HG03378 (cell line): ENCODE measurements around the gene EIF2B5.
"Not testable (repeated sequence)": the region's sequence is repeated elsewhere in the genome, so short reads cannot be mapped to it uniquely, and the experiment has no call there.

ENCODE experiments used
- ATAC-seq: cut with Tn5 transposase; IDR thresholded peaks from one replicate; pipeline ENCODE4 v1.9.1; 2021; ENCODE audit warnings: mild to moderate bottlenecking, moderate library complexity; ENCODE audit not compliant: unreplicated experiment

Gene EIF2B5

DNA sequence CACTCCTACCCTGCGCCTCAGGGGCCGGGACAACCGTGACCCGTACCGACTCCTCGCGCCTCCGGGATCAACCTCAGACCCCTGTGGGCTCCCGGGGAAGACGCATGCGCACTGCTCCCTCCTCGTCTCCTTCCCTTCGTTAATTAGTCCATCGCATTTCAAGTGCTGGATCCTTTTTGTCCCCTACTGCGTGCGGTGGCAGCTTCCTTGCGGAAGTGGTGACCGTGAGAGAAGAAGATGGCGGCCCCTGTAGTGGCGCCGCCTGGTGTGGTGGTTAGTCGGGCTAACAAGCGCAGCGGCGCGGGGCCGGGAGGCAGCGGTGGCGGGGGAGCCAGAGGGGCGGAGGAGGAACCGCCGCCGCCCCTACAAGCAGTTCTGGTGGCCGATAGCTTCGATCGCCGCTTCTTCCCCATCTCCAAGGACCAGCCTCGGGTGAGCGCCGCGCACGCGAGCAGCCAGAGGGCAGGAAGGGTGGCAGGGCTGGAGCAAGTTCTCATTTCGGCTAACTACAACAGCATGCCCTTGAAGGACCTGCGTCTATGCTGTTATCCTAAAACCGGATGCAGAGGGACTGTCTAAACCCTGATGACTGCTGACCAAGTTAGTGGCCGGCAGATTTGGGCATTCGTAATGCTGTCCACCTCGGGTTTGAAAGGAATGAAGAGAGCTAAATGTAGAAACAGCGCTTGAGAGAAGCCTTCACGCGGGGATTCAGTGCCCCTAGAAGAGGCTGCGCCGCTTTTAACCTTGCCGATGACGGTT lies at the start of gene EIF2B5:
EIF2B5 (plus strand) TSS at position 210 of the 762 bp plus-strand sequence; CDS start at position 238, 28 bp downstream.
- ATAC-seq: peak; percentile 84

DNA sequence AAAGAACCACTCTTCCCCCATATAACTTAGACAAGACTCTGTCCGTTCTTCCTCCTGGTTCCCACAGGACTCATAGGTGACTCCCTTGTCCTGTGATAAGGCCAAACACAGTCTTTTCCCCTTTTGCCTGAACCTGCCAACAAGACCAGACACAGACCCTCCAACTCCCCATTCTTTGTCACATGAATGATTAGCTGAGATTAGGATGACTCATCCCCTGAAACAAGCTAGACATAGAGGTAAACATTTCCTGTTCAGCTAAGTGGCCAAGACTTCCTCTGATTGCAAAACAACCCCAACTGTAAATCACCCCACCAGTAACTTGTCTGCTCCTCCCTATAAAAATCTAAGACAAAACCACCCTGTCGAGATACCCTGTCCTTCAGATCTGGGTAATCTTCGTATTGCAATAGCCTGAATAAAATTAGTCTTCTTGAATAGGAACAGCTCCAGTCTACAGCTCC lies 49.7 kb upstream of the EIF2B5 start:
- ATAC-seq: no peak

DNA sequence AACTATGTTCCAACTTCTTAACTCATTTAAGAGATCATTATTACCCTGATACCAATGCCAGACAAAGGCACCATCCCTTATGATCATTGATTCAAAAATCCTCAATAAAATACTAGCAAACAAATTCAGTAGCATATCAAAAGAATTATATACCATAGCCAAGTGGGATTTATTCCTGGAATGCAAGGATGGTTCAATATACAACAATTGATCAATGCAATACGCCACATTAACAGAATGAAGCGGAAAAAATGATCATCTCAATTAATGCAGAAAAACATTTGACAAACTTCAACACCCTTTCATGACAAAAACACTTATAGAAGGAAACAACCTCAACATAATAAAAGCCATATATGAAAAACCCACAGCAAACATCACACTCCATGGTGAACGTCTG lies 43.0 kb upstream of the EIF2B5 start:
- no peak for ATAC-seq

DNA sequence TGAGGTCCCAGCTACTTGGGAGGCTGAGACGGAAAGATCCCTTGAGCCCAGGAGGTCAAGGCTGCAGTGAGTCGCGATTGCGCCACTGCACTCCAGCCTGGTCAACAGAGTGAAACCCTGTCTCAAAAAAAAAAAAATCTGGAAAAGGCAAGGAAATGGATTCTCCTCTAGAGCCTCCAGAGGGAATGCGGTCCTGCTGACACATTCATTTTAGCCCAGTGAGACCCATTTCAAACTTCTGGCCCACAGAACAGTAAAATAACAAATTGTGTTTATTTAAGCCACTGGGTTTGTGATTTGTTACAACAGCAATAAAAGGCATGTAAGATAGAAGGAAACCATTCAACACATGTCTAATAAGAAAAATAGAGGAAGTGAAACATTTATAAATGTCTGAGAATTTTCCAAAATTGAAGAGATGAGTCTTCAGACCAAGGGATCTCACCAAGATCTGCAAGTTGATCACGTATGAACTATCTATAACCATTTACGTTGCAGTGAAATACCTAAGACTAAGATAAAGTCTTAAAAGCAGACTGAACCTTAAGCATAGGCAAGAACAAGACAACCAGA lies 38.3 kb upstream of the EIF2B5 start, which contains the start of gene HTR3E:
HTR3E (plus strand) TSS at position 254 of the 573 bp plus-strand sequence. CDS start 466 bp downstream, outside the sequence.
- ATAC-seq: no peak

DNA sequence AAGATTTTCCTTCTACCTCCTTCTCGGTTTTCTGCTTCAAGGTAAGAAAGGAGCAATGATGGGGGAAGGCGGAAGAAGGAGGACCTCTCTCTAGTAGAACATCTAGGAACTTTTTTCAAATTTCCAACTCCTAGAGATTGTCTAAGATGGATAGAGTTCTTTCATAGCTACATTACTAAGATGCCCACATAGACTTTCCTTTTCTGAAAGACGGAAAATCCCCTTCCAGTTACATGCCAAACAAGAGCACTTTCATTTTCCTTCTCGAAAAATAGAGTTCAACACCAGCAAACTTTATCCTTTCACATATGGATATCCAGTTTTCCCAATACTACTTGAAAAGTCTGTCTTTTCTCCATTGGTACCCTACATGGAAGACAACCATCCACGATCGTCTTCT lies 37.6 kb upstream of the EIF2B5 start:
- no peak for ATAC-seq

DNA sequence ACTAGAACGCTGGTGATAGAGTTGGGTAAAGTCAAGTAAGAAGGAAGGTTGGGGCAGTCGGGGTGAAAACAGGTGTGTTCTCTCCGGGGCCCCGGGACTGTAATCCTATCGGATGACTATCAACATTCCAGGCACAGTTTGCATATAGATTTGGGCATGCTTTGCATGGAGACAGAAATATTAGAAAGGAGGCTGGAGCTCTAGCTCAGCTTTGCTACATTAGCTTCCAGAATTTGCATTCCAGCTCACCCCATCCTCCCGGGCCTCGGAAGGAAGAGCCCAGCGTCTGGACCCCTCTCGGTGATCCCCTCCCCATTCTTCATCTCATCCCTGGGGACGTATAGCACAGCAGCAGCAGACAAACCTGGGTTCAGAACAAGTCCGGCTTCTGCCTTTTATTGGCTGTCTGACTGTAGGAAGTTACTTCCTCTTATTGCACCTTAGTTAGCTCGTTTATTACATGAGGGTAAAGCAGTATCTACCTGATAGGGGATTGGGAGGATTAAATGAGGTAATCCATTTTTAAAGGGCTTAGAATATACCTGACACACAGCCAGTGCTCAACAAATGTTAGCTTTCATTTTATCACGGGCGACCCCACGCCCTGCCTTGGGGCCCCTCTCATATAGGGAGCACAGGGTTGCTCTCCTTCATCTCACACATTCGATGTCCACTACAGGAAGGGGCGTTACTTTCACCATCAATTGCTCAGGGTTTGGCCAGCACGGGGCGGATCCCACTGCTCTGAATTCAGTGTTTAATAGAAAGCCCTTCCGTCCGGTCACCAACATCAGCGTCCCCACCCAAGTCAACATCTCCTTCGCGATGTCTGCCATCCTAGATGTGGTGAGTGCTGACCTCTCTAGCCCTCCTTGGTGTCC lies 35.1 kb upstream of the EIF2B5 start:
- ATAC-seq: no peak

DNA sequence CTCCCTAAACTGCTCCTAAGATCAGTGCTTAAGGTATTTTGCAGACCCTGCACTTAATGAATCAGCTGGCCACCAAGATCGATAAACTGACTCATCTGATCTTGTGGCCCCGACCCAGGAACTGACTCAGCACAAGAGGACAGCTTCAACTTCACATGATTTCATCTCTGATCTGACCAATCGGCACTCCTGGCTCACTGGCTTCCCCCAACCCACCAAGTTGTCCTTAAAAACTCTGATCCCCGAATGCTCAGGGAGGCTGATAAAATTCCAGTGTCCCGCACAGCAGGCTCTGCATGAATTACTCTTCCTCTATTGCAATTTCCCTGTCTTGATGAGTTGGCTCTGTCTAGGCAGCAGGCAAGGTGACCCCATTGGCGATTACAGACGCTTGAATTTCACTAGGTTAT lies 24.8 kb upstream of the EIF2B5 start:
- ATAC-seq: no peak

DNA sequence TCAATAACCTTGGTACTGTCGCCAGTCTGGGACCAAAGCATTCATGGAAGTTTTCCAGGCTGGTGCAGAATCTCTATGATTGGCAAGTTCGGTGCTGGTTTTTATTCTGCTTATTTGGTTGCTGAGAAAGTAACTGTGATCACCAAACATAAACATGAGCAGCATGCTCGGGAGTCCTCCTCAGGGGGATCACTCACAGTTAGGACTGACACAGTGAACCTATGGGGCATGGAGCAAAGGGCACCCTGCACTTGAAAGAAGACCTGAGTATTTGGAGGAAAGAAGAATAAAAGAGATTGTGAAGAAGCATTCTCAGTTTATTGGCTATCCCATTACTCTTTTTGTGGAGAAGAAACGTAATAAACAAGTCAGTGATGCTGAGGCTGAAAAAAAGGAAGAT lies 19.1 kb upstream of the EIF2B5 start:
- ATAC-seq: no peak

DNA sequence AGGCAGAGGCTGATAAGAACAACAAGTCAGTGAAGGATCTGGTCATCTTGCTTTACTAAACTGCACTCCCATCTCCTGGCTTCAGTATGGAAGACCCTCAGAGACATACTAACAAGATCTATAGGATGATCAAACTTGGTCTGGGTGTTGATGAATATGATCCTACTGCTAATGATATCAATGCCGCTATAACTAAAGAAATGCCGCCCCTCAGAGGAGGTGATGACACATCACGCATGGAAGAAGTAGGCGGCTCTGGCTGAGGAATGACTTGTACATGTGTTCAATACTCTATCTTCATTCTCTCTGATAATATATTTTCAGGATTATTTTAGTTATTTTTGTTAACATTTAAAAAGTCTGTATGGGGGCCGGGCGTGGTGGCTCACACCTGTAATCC lies 17.5 kb upstream of the EIF2B5 start:
- no peak for ATAC-seq

DNA sequence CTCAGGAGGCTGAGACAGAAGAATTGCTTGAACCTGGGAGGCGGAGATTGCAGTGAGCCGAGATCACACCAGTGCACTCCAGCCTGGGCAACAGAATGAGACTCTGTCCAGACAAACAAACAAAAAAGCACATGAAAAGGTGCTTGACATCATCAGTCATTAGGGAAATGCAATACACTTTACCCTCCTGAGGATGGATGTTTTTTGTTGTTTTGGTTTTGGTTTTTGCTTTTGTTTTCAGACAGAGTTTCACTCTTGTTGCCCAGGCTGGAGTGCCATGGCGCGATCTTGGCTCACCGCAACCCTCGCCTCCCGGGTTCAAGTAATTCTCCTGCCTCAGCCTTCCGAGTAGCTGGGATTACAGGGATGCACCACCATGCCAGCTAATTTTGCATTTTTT lies 14.1 kb upstream of the EIF2B5 start:
- ATAC-seq: not testable (repeated sequence)

DNA sequence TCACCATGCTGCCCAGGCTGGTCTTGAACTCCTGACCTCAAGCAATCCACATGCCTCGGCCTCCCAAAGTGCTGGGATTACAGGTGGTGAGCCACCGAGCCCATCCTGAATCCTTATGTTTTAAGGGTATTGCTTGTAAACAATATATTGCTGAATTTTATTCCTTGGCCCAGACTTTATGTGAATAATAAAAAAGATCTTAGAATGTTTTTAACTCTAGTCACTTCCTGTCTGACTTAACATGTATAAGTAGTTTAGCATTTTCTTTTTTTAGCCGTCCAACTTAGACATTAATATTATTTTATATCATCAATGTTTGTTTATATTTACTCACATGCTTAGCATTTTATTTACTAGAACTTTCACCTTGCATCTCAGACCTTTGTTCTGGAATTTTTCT lies 9.2 kb upstream of the EIF2B5 start:
- ATAC-seq: no peak

DNA sequence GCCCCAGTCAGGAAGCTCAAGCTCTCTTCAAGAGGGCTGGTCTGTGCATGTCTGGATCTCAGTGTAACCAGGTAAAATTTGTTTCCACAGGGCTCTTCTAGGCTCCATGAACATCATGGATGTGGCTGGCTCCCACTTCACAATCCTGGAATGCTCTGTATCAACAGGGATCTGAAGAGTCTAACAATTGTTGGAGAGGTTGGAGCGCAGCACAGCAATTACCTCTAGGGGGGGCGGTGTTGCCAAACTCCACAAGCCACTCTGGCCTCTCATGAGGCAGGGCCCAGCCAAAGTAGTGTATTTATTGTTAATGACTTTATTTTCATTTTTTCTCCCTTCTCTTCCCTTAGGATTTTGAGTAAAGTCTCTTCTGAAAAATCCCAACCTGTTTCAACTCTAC lies 6.1 kb upstream of the EIF2B5 start:
- no peak for ATAC-seq

DNA sequence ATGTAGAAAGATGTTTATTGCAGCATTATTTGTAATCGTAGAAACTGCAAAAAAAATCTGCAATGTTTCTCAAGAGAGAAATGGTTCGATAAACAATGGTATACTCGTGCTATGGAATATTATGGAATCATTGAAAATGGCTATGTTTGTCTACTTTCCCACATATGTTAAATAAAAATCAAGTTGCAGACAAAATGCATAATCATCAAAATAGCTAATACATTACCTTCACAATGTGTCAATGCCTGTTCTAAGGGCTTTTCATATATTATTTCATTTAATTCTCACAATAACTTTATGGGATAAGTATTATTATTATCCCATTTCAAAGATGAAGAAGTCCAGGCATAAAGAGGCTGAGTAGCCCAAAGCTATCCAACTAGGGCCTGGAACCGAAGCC lies 2.2 kb upstream of the EIF2B5 start:
- ATAC-seq: no peak

DNA sequence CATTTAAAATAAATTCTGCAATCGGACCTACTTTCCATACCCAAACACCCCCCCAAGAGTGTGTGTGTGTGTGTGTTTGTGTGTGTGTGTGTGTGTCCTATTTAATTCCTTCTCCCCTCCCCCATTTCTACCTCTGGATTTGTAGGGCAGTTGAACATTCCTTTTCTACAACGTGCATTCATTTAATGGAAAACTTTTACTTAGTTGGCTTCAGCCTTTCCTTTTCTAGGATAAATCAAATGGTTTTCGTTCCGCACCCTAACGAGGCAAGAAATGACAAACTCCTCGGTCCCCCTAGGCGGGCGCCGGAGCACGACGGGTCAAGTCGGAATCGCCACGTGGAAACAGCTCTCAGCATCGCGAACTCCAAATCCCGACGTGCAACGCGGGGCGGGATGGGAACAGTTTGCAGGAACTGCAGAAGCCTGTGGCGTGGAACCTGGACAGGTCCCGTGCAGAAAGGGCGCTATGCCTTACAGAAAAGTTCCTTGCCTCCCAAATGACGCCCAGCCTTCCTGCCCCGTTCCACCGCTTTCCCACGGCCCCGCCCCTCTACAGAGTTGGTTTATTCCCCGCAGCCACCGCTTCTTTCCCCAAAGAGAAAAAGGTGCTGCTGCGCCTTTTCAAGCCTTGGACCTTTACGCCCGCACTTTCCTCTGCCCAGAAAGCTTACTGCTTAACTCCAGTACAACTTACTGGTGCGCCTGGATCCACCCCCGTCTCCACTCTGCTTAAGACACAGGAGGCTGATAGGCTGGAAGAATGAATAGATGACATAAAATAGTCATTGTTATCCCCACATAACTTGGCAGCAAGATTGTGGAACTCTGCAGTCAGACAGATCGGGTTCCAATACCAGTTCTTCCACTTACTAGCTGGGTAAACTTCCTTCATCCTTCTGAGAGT lies 1.1 kb upstream of the EIF2B5 start:
- ATAC-seq: no peak

DNA sequence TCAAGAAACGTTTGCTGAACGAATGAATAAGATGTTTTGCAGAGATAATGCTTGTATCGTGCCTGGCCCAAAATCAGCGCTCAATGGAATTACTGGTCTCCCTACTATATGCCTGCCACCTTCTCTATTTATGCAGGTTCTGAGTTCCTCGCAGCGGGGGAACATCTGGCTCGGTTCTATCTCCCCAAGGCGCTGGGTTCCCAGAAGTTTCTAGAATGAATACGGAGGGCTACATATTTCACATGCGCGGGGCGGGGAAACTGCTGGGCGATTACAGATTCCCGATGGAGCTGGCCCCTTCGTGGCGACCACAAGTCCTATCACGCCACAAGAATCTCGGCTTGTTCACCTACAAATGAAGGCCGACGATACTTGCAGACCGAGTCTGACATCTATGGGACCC lies 411 bp upstream of the EIF2B5 start:
- no peak for ATAC-seq

DNA sequence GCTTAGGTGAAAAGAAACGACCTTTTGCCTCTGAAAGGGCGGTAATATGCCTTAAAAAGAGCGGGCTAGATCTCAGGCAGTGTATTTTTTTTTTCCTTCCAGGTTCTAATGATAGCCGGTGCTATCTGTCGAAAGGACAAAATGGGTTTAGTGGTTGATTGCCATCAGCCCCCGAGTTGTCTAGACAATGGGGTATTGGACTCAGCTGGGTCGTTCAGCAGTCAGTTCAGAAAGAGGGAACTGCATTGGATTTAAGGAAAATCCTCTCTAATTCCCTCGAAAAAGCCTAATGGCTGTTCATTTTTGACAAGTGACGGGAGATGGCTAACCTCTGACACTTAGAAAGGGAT lies 728 bp downstream of the EIF2B5 start:
- ATAC-seq: no peak

DNA sequence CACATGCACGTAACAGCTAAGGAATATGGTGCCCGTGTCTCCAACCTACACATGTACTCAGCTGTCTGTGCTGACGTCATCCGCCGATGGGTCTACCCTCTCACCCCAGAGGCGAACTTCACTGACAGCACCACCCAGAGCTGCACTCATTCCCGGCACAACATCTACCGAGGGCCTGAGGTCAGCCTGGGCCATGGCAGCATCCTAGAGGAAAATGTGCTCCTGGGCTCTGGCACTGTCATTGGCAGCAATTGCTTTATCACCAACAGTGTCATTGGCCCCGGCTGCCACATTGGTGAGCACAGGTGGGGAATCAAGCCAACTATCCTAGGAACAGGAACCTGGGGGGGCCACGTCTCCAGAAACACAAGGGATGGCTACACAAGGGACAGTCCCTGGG lies 5.3 kb downstream of the EIF2B5 start:
- no peak for ATAC-seq

DNA sequence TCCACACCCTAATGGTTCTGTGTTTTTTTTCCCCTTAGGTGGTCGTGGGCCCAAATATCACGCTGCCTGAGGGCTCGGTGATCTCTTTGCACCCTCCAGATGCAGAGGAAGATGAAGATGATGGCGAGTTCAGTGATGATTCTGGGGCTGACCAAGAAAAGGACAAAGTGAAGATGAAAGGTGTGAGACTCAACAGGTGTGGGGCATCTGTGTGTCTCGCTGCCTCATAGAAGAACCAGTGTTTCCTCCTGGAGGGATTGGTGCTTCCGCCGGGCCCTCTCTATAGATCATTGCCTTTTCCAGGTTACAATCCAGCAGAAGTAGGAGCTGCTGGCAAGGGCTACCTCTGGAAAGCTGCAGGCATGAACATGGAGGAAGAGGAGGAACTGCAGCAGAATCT lies 7.0 kb downstream of the EIF2B5 start:
- ATAC-seq: no peak

DNA sequence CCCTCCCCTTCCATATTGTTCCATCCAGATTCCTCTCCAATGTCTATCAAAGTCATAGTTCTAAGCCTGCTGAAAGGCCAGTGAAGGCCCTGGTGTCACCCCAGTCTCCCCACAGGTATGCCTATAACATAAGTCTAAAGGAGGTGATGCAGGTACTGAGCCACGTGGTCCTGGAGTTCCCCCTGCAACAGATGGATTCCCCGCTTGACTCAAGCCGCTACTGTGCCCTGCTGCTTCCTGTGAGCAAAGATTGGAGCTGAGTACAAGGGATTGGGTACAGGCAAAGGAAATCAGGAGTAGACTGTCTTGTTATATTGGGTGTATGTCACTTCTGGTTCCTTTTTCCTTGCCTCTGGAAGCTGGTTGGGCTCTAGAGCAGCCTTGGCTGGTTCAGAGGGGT lies 8.2 kb downstream of the EIF2B5 start:
- ATAC-seq: no peak

DNA sequence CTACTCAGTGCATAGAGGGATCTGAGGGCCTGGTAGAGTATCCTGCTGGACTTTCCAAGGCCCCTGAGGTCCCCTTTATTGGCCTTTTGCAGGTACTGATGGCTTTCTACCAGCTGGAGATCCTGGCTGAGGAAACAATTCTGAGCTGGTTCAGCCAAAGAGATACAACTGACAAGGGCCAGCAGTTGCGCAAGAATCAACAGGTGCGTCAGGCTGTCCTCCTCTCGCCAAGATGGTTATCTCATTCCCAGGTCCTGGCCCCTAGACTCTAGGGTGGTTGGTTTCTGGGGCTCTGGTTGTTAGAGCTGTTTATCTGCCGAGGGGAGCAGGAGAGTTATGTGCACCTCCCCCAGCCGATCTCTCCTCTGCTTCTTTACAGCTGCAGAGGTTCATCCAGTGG lies 9.3 kb downstream of the EIF2B5 start:
- no peak for ATAC-seq

DNA sequence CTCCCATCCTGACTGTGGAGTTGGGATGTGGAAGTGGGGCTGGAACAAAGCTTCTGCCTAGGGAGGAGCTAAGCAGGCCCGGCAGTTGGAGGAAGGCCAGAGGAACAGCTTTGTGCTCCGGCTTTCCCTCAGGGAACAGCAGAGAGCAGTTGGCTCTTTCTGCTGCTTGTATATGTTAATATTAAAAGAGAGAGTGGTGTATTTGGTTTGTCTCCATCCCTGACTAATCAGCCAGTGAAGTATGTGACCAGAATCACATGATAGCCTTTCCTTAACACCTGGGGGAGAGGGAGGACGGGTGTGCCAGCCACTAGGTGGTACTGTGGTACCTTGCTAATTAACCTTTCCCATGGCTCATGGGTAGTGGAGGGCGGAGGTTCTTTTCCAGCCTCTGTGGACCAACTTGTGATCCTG lies 10.0 kb downstream of the EIF2B5 start:
- ATAC-seq: no peak
